Fibroblast of skin of abdomen (primary cell): ENCODE measurements around the gene ZNF618.
"Not testable (repeated sequence)": the region's sequence is repeated elsewhere in the genome, so short reads cannot be mapped to it uniquely, and the experiment has no call there.

ENCODE experiments used
- DNase-seq: peaks from one replicate; pipeline ENCODE4 v3.0.0-alpha.2; 2013

The ZNF618 gene

GRCh38 chr9:113989017-113989713, 113.1 kb downstream of the ZNF618 start:
- no peak for DNase-seq

- no peak for DNase-seq
Observed at GRCh38 chr9:113989714-113990569, 113.8 kb downstream of the ZNF618 start.

GRCh38 chr9:113990570-113990907, 114.4 kb downstream of the ZNF618 start:
- no peak for DNase-seq

GRCh38 chr9:113990975-113991471, 114.9 kb downstream of the ZNF618 start:
- DNase-seq: no peak

GRCh38 chr9:113991714-113992113, 115.6 kb downstream of the ZNF618 start:
- no peak for DNase-seq

- no peak for DNase-seq
Observed at GRCh38 chr9:113992276-113992951, 116.3 kb downstream of the ZNF618 start.

- DNase-seq: no peak
Observed at GRCh38 chr9:113992994-113993393, 116.9 kb downstream of the ZNF618 start.

- DNase-seq: peak; percentile 12
Observed at GRCh38 chr9:113993838-113994540, 117.9 kb downstream of the ZNF618 start.

- DNase-seq: no peak
Observed at GRCh38 chr9:113995401-113995800, 119.3 kb downstream of the ZNF618 start.

GRCh38 chr9:113995963-113996362, 119.9 kb downstream of the ZNF618 start:
- DNase-seq: no peak

GRCh38 chr9:113996531-113997001, 120.5 kb downstream of the ZNF618 start:
- DNase-seq: no peak

GRCh38 chr9:113997064-113997463, 121.0 kb downstream of the ZNF618 start:
- not testable (repeated sequence) for DNase-seq

- no peak for DNase-seq
Observed at GRCh38 chr9:113997610-113998009, 121.5 kb downstream of the ZNF618 start.

GRCh38 chr9:113998114-113998513, 122.0 kb downstream of the ZNF618 start:
- DNase-seq: no peak

- DNase-seq: peak; percentile 35
Observed at GRCh38 chr9:113998525-113999255, 122.6 kb downstream of the ZNF618 start.

- no peak for DNase-seq
Observed at GRCh38 chr9:113999256-114000062, 123.3 kb downstream of the ZNF618 start.

GRCh38 chr9:114000063-114000454, 124.0 kb downstream of the ZNF618 start:
- no peak for DNase-seq

GRCh38 chr9:114000671-114001409, 124.7 kb downstream of the ZNF618 start:
- no peak for DNase-seq

- no peak for DNase-seq
Observed at GRCh38 chr9:114001410-114001685, 125.2 kb downstream of the ZNF618 start.

- DNase-seq: no peak
Observed at GRCh38 chr9:114001794-114002261, 125.7 kb downstream of the ZNF618 start.
